GM19468 (cell line): Measurements from ENCODE around the gene B3GAT2.

Experiments used
- ATAC-seq: cut with Tn5 transposase; IDR thresholded peaks from one replicate; pipeline ENCODE4 v1.9.1; 2021; ENCODE audit warnings: mild to moderate bottlenecking, moderate library complexity, moderate number of reproducible peaks; ENCODE audit not compliant: unreplicated experiment; ENCODE audit errors: extremely low read depth

Gene B3GAT2

DNA sequence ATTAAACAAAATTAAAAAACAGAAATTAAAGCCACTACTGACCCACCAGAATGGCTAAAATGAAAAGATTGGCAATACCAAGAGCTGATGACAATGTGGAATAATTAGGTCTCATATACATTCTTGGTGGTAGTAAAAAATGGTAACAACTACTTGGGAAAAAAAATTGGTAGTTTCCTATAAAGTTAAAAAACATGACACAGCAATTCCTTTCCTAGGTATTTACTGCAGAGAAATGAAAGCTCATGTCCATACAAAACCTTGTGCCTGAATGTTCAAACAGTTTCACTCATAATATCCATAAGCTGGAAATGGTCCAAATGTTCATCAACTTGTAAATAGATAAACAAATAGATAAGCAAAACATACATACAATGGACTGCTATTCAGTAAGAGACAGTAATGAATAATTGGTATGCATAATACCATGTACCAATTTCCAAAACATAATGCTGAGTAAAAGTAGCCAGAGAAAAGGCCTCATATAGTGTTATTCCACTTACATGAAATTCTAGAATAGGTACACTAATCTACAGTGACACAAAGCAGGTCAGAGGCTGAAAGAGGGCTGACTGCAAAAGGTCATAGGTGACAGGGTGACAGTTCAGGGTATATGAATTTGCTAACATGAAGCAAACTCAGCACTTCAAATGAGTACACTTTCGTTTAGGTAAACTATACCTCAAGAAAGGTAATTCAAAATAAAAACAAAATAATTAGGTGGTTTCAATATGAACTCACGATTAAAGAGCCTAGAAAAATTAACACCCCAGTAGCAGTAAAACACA lies 53.0 kb downstream of the B3GAT2 start:
- no peak for ATAC-seq

DNA sequence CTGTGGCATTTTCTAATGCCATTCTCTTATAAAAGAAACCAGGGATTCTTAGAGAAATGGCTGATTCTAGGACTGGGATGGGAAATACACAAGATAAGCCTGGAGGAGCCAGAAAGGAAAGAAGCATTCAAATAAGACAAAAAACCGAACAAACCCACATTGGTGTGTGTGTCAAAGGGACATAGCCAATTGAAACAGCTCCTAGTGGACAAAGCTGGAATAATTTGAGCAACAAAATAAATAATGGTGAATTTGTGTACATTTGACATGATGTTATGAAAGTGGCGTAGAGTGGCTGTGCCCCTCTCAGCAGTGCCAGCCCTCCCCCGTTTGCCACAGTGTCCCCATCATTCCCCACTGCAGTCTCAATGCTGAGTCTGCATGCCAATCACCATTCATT lies 55.5 kb downstream of the B3GAT2 start:
- ATAC-seq, result no peak

DNA sequence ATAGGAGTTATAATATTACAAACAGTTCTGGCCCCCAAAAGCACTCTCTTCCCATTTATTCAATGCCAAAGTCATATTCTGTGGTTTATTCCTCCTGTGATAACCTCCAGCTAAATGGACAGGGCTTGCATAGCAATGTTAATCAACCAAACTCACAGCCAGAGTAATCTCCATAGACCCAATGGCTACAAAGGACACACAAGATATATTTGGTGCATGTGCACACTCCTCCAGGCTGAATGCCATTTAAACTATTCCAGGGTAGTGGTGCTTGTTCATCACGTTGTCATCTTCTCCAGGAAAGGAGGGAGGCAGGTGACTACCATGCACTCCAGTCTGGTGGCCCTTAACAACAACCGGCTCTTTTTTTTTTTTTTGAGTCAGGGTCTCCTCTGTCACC lies 56.8 kb downstream of the B3GAT2 start:
- no peak for ATAC-seq

DNA sequence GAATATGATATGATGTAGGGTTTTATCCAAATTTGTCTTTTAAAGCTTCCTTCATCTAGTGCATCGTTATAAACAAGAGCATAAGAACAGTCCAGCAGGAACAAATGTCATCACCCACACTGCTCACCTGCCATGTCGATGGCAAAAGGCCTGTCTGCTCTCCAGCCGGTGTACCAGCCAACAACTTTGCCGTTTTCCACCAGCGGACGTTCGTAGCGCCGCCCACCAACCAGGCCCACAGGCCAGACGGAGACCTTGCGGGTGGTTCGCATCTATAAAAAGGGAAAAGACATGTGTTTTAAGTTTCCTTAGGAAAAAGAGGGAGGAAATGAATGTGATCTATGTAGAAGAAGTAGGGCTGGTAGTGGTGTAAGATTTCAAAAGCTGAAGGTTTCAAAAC lies 62.9 kb downstream of the B3GAT2 start:
- ATAC-seq, result no peak

DNA sequence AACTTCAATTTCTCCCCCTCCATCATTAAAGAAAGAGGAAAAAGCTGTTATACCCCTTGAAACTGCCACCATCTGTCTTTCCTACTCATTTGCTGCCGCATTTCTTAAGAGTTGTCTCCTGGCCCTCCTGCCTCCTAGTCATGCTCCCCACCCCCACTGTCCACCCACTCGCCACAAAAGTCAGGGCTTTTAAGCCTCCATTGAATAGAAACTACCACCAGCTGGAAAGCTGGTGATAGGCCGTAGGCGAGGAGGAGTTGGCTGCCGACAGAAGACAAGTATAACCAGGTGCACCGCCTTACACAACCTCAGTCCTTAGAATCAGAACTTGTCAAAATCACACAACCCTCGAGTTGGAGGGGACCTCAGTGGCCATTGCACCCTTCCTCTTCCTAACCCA lies 67.6 kb downstream of the B3GAT2 start:
- ATAC-seq, result no peak

DNA sequence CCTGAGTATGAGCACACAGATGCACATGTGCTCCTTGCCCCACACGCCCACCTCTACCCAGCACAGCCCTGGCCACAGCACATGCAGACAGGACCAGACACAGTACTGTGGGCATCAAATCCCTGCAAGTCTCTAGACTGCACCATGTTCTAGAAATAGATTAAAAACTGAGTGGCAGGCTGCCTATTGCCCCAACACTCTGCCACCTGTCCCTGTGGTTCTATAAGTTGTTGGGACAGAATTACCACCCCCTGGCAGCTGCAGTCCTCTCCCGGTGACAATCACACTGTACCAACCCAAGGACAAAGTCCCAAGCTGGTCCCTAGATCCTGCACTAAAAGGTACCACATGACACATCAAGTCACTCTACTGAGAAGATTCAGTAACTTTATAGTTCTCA lies 70.2 kb downstream of the B3GAT2 start:
- no peak for ATAC-seq

DNA sequence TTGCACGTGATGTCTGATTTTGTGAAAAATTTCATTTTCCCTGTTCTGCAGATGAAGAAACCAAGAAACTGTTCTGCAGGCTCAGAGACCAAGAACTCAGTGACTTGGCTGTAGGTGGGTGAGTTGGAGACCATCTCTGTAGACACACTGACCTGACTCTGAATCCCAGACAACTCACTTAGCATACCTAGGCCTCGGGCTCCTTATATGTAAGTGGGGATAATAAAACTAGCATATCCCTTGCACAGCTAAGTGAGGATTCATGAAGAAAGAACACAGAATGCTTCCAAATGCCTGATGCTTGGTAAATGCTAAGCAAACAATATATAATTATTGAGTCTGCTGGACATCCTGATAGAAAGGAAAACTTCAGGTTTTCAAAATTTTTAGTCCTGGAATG lies 70.8 kb downstream of the B3GAT2 start:
- no peak for ATAC-seq

DNA sequence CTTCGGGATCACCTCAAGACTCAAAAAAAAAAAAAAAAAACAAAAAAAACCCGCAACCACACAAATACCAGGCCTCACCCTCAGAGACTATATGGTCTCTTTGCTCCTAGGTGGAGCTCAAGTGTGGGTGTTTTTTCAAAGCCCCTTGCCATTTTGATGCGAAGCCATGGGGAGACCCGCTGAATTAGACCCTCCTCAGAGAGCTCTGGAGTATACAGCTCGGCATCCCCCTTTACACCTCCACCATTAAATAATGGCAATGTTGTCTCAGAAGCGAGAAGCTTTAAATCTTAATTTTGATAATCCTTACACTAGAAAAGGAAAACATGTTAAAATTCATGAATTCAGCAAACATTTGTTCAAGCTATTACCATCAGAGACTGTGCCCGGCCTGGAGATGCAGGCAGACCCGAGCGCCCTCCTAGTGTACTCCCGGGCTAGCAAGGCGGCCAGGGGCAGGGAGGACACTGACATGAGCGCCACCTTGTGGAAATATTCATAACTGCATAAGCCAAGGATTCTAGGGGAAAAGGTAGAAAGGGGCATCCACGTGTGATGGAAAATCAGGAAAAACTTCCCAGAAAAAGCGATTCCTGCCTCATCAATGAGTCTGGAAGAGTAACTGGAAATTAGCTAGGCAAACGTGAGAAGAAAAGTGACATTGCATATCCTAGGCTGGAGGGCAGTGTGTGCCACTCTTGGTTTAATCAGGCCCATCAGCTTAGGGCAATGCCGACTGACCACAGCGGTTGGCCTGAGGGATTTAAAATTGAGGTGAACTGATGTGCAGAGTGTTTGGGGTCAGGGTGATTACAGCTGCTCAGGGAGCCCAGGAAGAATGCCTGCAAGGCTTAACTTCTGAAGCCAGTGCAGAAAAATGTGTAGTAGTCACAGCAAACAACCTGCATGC lies 72.5 kb downstream of the B3GAT2 start:
- peak; percentile 45 for ATAC-seq

DNA sequence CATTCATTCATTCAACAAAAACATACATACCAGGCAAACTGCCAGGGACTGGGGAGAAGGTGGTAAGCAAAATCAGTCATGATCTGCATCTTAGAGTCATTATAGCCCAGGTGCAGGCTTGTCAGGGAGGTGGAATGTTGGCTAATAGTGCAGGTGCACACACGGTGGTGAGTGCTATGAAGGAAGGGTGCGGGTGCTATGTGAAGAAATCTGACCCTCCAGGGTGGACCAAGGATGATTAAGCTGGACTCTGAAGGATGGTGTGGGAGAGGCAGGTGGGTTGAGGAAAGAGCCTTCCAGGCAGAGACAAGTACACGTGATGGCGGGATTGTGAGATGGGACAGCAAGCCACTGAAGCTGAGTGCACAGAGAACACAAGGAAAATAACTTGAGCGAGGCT lies 77.4 kb downstream of the B3GAT2 start:
- no peak for ATAC-seq

DNA sequence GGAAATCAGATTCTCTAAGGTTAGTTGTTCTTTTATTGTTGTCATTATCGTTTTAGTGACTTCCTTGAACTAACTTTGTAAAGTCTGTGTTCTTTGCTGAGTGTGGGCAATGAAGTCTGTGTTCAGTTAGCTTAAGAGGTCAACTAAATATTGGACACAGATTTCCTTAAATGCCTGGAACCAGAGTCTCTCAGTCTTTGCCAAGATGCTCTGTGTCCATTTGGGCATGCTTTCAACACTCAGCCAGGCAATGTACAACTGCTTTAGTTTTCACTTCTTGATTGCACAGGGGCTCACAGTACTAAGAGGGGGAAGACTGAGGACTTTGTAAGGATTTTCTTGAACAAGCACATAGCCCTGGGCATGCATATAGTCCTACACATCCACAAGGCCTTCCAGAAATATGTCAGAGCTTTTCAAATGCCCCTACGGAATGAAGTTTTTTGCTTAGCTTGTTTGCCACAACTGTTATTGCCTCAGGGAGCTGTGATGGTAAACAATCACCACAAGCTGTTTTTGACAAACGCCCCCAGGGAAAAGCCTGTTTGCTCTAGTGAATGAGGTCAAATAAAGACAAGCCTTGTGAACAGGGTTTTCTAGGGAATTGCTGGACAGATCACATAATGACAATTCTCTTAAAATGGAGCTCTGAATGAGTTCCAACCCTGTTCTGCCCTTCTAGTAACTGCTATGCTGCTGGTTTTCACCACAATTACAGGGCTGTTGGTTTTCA lies 82.5 kb downstream of the B3GAT2 start:
- no peak for ATAC-seq

DNA sequence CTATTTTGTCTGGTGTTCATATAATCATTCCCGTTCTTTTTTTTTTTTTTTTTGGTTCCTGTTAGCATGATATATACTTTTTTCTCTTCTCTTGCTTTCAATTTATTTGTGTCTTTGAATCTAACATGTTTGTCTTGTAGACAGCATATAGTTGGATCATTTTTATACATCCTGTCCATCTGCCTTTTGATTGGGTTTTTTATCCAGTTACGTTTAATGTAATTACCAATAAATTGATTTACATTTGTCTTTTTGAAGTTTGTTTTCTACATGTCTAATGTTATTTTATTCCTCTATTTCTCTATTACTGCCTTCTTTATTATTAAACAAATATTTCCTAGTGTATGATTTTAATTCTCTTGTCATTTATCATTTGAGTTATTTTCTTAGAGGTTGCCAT lies 84.4 kb downstream of the B3GAT2 start:
- no peak for ATAC-seq

DNA sequence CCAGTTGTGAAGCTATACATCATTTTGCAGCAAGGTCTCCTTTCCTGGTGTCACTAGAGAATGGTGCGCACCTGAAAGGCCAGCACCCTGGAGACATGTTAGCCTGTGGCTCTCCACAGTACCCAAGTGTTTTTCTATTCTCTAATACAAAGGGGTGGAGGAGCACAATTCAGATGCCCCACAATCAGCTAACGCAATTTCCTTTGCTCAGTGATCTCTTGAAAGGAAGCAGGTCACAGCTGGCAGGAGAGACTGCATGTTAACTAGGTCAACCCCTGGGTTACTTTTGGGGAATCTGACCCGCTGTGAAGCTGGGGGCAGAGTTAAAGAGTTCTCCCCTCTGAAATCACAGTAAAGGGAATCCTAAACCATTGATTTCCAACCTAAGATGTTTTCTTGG lies 92.5 kb downstream of the B3GAT2 start:
- ATAC-seq, result no peak

DNA sequence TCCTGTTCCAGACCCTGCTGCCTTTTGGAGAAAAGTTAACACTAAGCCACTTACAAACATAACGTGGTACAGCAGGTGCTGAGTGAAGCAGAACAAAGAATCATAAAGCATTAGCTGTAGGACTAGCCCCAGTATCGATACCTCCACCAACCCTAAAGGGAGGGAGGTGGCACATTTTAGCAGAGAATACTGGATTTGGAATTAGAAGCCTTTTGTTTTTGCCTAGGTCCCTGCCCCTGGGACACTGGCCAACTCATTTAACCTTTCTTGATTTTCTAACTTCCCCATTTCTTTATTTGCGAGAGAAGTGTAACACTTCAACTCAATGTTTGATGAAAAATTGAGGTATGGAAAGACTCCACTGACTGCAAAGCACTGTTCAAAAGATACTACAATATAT lies 93.5 kb downstream of the B3GAT2 start:
- ATAC-seq, result no peak

DNA sequence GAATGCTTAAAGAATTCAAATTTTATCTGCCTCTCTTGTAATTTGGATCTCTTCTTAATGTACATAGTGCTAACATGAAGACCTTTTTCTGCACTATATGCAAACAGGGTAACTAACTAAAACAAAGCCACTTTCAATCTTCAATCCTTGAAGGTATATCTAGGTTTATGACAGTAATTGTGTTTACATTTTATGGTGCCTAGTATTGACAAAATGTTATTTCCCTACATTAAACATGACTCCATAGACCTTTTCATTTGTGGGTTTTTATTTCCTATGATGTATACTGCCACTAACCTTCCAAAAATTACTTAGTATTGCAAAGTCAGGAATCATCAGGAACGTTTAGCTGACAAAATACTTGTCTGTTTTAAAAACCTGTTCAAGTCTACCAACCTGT lies 95.9 kb downstream of the B3GAT2 start:
- ATAC-seq, result no peak

DNA sequence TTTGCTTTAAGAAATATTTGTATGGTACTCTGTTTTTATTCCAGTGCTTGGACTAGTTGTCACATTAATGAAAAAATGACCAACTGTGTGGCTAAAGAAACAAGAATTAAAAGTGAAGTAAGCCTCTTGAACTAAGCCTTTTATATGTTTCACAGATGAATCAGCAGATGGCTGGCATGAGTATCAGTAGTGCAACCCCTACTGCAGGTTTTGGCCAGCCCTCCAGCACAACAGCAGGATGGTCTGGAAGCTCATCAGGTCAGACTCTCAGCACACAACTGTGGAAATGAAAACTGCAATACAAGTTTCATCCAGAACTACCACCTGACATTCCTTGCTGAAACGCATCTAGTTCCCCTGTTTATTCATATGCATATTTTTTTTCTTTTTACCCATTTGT lies 96.8 kb downstream of the B3GAT2 start:
- ATAC-seq, result no peak

DNA sequence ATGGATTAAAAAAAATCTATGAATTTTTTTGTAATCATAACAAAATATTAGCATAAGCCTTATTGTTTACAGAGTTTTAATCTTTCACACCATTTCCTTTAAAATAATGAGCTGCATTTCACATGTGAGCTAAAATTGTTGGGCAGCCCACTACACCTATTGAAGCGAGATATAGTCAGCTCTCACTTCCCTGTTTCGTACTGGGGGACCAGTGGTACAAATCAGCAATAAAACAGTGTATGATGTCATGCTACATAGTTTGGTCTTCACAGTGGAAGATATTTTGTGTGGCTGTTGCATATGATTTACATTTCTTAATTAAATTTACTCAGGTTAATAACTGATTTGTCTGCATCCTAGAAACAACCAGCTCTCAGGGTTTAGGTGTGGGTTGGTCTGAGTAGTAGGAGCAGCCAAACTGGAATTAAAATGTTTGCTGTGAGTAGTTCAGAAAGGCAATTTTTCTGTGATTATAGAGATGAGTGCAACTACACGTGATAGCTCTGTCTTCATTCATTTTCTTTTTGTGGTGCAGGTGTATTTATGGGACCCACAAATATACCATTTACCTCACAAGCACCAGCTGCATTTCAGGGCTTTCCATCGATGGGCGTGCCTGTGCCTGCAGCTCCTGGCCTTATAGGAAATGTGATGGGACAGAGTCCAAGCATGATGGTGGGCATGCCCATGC lies 99.3 kb downstream of the B3GAT2 start:
- ATAC-seq, result peak; percentile 100

DNA sequence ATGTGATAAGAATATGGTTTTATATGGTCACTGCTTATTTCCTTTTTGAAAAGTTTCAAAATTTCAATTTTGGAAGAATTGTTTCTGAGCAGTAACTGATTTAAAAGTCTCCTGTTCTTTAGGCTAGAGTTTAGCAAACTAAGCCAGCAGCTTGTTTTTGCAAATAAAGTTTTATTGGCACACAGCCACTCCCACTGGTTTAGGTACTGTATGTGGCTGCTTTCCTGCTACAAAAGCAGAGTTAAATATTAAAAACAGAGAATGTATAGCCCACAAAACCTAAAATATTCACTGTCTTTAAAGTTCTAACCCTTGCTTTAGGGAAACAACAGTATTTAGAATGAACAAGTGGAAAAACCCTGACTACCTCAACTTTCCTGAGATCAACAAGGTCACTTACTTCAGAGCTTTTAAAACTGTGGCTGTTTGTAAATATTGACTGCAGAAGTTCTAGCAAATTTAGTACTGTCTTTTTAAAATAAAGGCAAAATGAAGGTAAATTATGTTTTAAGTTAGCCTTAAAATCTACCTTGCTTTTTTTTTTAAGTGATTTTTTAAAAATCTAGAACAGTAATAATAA lies 104.1 kb downstream of the B3GAT2 start:
- no peak for ATAC-seq

DNA sequence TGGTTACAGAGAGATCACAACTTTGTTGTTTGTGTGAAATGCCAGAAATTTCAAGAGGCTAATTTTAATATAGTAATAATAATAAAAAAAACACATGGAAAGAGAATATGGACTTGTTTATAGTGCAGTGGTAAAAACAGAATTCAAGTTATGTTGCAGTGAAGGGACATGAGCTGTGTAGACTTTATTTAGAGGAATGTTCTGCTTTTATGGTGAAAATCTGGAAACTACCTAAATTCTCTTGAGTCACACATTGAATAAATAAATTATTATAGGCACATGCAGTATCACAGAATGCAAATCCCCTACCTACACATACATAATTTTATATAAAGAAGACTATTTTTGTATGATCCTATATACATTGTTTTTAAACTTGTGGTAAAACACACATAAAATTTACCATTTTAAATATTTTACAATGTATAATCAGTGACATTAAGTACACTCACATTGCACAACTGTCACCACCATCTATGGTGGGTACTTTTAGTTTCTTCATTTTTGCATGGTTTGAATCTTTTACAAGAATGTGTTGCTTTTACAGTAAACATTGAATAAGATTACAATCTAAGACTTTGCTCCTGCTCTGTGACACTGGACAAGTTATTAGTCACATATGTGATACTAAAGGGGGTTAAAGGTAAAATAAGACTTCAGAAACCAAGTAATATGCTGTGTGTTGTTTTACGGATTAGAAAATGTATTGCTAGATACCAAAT lies 107.4 kb downstream of the B3GAT2 start:
- ATAC-seq, result no peak
